GM23338 (cell line): ENCODE results near the gene INPP4B. TPM values are rescaled to one million over a fixed set of nuclear protein-coding genes. Genes with fewer than 3 reads are reported as not detected.

ENCODE experiments used
- ATAC-seq: fragments of 200-7000 bp; cut with Tn5 transposase; 3 replicates; pipeline ENCODE4 v1.9.1; 2020
- DNase-seq: peaks from one replicate; pipeline ENCODE4 v3.0.0-alpha.2; 2015; ENCODE audit warnings: low spot score
- H2AFZ ChIP-seq: fragments of 200-600 bp; sonication (generic); 2 replicates; pipeline ENCODE4 v1.8.0; 2016; ENCODE audit warnings: antibody characterized with exemption, mild to moderate bottlenecking, moderate library complexity
- H3F3A ChIP-seq: fragments of 200-600 bp; sonication (generic); replicated peaks from 2 replicates; pipeline ENCODE4 v1.8.0; 2017; ENCODE audit warnings: antibody characterized with exemption, mixed run types, low read depth
- H3K27ac ChIP-seq: fragments of 200-600 bp; sonication (generic); 2 replicates; pipeline ENCODE4 v1.6.1; 2016; ENCODE audit warnings: low read depth
- H3K27me3 ChIP-seq: fragments of 200-600 bp; sonication (generic); 2 replicates; pipeline ENCODE4 v1.8.0; 2016; ENCODE audit warnings: mild to moderate bottlenecking, mixed run types, moderate library complexity; ENCODE audit not compliant: insufficient read depth
- H3K36me3 ChIP-seq: fragments of 200-600 bp; sonication (generic); 2 replicates; pipeline ENCODE4 v1.8.0; 2016; ENCODE audit warnings: mild to moderate bottlenecking; ENCODE audit not compliant: insufficient read depth
- H3K4me1 ChIP-seq: fragments of 200-600 bp; sonication (generic); 2 replicates; pipeline ENCODE4 v1.8.0; 2016; ENCODE audit warnings: mild to moderate bottlenecking, moderate library complexity; ENCODE audit not compliant: insufficient read depth
- H3K4me2 ChIP-seq: fragments of 200-600 bp; sonication (generic); 2 replicates; pipeline ENCODE4 v1.7.1; 2017; ENCODE audit warnings: mixed run types
- H3K4me3 ChIP-seq: fragments of 200-600 bp; sonication (generic); 2 replicates; pipeline ENCODE4 v1.6.1; 2016; ENCODE audit warnings: mixed run types
- H3K79me2 ChIP-seq: fragments of 200-600 bp; sonication (generic); replicated peaks from 2 replicates; pipeline ENCODE4 v1.8.0; 2017; ENCODE audit warnings: mild to moderate bottlenecking; ENCODE audit not compliant: insufficient read depth
- H3K9me2 ChIP-seq: fragments of 200-600 bp; sonication (generic); 2 replicates; pipeline ENCODE4 v1.8.0; 2017; ENCODE audit not compliant: insufficient read depth
- H4K20me1 ChIP-seq: fragments of 200-600 bp; sonication (generic); replicated peaks from 2 replicates; pipeline ENCODE4 v1.8.0; 2017; ENCODE audit warnings: mild to moderate bottlenecking; ENCODE audit not compliant: insufficient read depth
- H3K27ac Mint-ChIP-seq: 2 replicates; pipeline ENCODE4 v1.8.0; 2020; ENCODE audit warnings: inconsistent platforms, mild to moderate bottlenecking, moderate library complexity, mixed read lengths
- H3K27me3 Mint-ChIP-seq: 3 replicates; pipeline ENCODE4 v1.8.0; 2022; ENCODE audit warnings: low read depth, mild to moderate bottlenecking, moderate library complexity, mixed read lengths, inconsistent platforms; ENCODE audit not compliant: insufficient read depth, poor library complexity
- H3K36me3 Mint-ChIP-seq: 3 replicates; pipeline ENCODE4 v1.8.0; 2021; ENCODE audit warnings: low read depth, mild to moderate bottlenecking, inconsistent platforms, moderate library complexity, mixed read lengths
- H3K4me1 Mint-ChIP-seq: 3 replicates; pipeline ENCODE4 v1.8.0; 2020; ENCODE audit warnings: mild to moderate bottlenecking, inconsistent platforms, mixed read lengths
- H3K4me3 Mint-ChIP-seq: 3 replicates; pipeline ENCODE4 v1.8.0; 2021; ENCODE audit warnings: moderate library complexity, mild to moderate bottlenecking, inconsistent platforms, mixed read lengths
- H3K9me3 Mint-ChIP-seq: 3 replicates; pipeline ENCODE4 v1.8.0; 2020; ENCODE audit warnings: moderate library complexity, mild to moderate bottlenecking, inconsistent platforms, mixed read lengths
- CREB1 ChIP-seq: fragments of 250-450 bp; sonication (Bioruptor Pico); IDR thresholded peaks from 2 replicates; pipeline ENCODE4 v1.5.0; 2020; ENCODE audit warnings: low read depth, mild to moderate bottlenecking, moderate library complexity
- EZH2 ChIP-seq: fragments of 200-600 bp; sonication (generic); IDR thresholded peaks from one replicate; pipeline ENCODE4 v1.8.0; 2017; ENCODE audit warnings: antibody characterized with exemption, mild to moderate bottlenecking, low read depth; ENCODE audit not compliant: unreplicated experiment
- EZH2phosphoT487 ChIP-seq: fragments of 200-600 bp; sonication (generic); IDR thresholded peaks from one replicate; pipeline ENCODE4 v1.8.1; 2018; ENCODE audit warnings: antibody characterized with exemption; ENCODE audit not compliant: unreplicated experiment
- JUNB ChIP-seq: IDR thresholded peaks from one replicate; pipeline ENCODE4 v1.6.1; 2016; ENCODE audit warnings: antibody characterized with exemption; ENCODE audit not compliant: unreplicated experiment
- NANOG ChIP-seq: IDR thresholded peaks from 2 replicates; pipeline ENCODE4 v1.6.1; 2016; ENCODE audit warnings: antibody characterized with exemption, borderline replicate concordance
- POLR2AphosphoS5 ChIP-seq: IDR thresholded peaks from 2 replicates; pipeline ENCODE4 v1.6.1; 2016; ENCODE audit warnings: antibody characterized with exemption, low read depth
- STAT1 ChIP-seq: IDR thresholded peaks from one replicate; pipeline ENCODE4 v1.6.1; 2016; ENCODE audit warnings: antibody characterized with exemption; ENCODE audit not compliant: unreplicated experiment
- ZNF114 ChIP-seq: fragments of 250-450 bp; sonication (Bioruptor Pico); IDR thresholded peaks from 2 replicates; pipeline ENCODE4 v1.5.0; 2020; ENCODE audit warnings: mild to moderate bottlenecking, moderate library complexity
- ZNF331 ChIP-seq: fragments of 250-450 bp; sonication (Bioruptor Pico); IDR thresholded peaks from 2 replicates; pipeline ENCODE4 v1.5.0; 2020; ENCODE audit warnings: low read depth, mild to moderate bottlenecking, moderate library complexity
- polyA plus RNA-seq: library from polyadenylated mRNA; unstranded; fragments of >200 nt; fragmentation: Nextera tagmentation; extraction: Ambion mirVana; gene quantifications from 2 replicates; pipeline ENCODE4 v1.2.1, GENCODE V29; 2016
- total RNA-seq: library from RNA; depleted of rRNA; stranded (reverse); fragments of >200 nt; shearing (Covaris generic); gene quantifications from 2 replicates; pipeline ENCODE4 v1.2.3, GENCODE V29; 2014
- TF ChIP-seq, protein P1 (sequence below): IDR thresholded peaks from 2 replicates; pipeline ENCODE4 v1.6.1; 2016; ENCODE audit warnings: antibody characterized with exemption
- TF ChIP-seq, protein P2 (sequence below): IDR thresholded peaks from one replicate; pipeline ENCODE4 v1.6.1; 2018; ENCODE audit warnings: antibody characterized with exemption; ENCODE audit not compliant: unreplicated experiment
- TF ChIP-seq, protein P3 (sequence below), 2 experiments: fragments of 200-600 bp in 1 of 2; sonication (generic) in 1 of 2; conservative IDR thresholded peaks; 2 replicates each; pipeline versions ENCODE4 v1.5.1 to v1.6.1; 2016 to 2017; ENCODE audit warnings: antibody characterized with exemption in 2 of 2, low read depth in 2 of 2, mild to moderate bottlenecking in 2 of 2, moderate library complexity in 1 of 2
- TF ChIP-seq, protein P4 (sequence below): fragments of 250-450 bp; sonication (Bioruptor Pico); IDR thresholded peaks from 2 replicates; pipeline ENCODE4 v1.5.0; 2020; ENCODE audit warnings: mild to moderate bottlenecking, moderate library complexity

INPP4B gene
- total and polyA plus RNA-seq, 2 experiments from 2014 or later: 0.11 to 0.14 TPM

DNA sequence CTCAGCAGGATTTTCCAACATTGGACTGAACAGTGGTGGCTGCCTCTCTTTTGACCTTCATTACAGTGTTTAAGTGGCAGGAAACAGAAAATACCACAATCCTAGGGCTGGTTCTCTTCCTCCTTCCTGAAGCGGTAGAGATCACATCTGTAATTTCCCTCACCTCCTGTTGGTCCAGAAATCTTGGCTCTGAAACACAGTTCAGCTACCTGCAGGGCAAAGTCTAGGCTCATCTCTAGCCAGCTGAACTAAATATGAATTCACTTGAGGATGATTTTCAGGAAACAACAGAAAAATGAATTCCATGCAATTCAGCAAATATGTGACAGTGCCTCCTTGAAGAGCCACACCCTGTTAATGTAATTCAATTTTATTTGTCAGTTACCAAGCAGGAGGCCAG is 531.9 kb downstream of the INPP4B start:
- no peaks in the 10 kb centered on the region for H3F3A ChIP-seq
- H3K4me1 ChIP-seq: no peaks in the 10 kb centered on the region
- H3K9me2 ChIP-seq: peaks cover 8% of the 10 kb centered on the region
- H3K4me3 ChIP-seq: no peak overlapping the region
- TF ChIP-seq ZNF331 (CRISPR knock-in tag) (no peak), POLR2AphosphoS5 (no peak), STAT1 (no peak), EZH2 (no peak), ZNF114 (CRISPR knock-in tag) (no peak), EZH2phosphoT487 (no peak), NANOG (no peak), CREB1 (CRISPR knock-in tag) (no peak), JUNB (no peak)
- TF ChIP-seq, protein P1, sequence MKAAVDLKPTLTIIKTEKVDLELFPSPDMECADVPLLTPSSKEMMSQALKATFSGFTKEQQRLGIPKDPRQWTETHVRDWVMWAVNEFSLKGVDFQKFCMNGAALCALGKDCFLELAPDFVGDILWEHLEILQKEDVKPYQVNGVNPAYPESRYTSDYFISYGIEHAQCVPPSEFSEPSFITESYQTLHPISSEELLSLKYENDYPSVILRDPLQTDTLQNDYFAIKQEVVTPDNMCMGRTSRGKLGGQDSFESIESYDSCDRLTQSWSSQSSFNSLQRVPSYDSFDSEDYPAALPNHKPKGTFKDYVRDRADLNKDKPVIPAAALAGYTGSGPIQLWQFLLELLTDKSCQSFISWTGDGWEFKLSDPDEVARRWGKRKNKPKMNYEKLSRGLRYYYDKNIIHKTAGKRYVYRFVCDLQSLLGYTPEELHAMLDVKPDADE: no peak
- TF ChIP-seq, protein P2, sequence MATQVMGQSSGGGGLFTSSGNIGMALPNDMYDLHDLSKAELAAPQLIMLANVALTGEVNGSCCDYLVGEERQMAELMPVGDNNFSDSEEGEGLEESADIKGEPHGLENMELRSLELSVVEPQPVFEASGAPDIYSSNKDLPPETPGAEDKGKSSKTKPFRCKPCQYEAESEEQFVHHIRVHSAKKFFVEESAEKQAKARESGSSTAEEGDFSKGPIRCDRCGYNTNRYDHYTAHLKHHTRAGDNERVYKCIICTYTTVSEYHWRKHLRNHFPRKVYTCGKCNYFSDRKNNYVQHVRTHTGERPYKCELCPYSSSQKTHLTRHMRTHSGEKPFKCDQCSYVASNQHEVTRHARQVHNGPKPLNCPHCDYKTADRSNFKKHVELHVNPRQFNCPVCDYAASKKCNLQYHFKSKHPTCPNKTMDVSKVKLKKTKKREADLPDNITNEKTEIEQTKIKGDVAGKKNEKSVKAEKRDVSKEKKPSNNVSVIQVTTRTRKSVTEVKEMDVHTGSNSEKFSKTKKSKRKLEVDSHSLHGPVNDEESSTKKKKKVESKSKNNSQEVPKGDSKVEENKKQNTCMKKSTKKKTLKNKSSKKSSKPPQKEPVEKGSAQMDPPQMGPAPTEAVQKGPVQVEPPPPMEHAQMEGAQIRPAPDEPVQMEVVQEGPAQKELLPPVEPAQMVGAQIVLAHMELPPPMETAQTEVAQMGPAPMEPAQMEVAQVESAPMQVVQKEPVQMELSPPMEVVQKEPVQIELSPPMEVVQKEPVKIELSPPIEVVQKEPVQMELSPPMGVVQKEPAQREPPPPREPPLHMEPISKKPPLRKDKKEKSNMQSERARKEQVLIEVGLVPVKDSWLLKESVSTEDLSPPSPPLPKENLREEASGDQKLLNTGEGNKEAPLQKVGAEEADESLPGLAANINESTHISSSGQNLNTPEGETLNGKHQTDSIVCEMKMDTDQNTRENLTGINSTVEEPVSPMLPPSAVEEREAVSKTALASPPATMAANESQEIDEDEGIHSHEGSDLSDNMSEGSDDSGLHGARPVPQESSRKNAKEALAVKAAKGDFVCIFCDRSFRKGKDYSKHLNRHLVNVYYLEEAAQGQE: no peak
- TF ChIP-seq, protein P3, sequence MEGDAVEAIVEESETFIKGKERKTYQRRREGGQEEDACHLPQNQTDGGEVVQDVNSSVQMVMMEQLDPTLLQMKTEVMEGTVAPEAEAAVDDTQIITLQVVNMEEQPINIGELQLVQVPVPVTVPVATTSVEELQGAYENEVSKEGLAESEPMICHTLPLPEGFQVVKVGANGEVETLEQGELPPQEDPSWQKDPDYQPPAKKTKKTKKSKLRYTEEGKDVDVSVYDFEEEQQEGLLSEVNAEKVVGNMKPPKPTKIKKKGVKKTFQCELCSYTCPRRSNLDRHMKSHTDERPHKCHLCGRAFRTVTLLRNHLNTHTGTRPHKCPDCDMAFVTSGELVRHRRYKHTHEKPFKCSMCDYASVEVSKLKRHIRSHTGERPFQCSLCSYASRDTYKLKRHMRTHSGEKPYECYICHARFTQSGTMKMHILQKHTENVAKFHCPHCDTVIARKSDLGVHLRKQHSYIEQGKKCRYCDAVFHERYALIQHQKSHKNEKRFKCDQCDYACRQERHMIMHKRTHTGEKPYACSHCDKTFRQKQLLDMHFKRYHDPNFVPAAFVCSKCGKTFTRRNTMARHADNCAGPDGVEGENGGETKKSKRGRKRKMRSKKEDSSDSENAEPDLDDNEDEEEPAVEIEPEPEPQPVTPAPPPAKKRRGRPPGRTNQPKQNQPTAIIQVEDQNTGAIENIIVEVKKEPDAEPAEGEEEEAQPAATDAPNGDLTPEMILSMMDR (conservative IDR thresholded peaks at IDR 0.05; ENCODE audit: low read depth in 2 of 2): no peak
- TF ChIP-seq, protein P4, sequence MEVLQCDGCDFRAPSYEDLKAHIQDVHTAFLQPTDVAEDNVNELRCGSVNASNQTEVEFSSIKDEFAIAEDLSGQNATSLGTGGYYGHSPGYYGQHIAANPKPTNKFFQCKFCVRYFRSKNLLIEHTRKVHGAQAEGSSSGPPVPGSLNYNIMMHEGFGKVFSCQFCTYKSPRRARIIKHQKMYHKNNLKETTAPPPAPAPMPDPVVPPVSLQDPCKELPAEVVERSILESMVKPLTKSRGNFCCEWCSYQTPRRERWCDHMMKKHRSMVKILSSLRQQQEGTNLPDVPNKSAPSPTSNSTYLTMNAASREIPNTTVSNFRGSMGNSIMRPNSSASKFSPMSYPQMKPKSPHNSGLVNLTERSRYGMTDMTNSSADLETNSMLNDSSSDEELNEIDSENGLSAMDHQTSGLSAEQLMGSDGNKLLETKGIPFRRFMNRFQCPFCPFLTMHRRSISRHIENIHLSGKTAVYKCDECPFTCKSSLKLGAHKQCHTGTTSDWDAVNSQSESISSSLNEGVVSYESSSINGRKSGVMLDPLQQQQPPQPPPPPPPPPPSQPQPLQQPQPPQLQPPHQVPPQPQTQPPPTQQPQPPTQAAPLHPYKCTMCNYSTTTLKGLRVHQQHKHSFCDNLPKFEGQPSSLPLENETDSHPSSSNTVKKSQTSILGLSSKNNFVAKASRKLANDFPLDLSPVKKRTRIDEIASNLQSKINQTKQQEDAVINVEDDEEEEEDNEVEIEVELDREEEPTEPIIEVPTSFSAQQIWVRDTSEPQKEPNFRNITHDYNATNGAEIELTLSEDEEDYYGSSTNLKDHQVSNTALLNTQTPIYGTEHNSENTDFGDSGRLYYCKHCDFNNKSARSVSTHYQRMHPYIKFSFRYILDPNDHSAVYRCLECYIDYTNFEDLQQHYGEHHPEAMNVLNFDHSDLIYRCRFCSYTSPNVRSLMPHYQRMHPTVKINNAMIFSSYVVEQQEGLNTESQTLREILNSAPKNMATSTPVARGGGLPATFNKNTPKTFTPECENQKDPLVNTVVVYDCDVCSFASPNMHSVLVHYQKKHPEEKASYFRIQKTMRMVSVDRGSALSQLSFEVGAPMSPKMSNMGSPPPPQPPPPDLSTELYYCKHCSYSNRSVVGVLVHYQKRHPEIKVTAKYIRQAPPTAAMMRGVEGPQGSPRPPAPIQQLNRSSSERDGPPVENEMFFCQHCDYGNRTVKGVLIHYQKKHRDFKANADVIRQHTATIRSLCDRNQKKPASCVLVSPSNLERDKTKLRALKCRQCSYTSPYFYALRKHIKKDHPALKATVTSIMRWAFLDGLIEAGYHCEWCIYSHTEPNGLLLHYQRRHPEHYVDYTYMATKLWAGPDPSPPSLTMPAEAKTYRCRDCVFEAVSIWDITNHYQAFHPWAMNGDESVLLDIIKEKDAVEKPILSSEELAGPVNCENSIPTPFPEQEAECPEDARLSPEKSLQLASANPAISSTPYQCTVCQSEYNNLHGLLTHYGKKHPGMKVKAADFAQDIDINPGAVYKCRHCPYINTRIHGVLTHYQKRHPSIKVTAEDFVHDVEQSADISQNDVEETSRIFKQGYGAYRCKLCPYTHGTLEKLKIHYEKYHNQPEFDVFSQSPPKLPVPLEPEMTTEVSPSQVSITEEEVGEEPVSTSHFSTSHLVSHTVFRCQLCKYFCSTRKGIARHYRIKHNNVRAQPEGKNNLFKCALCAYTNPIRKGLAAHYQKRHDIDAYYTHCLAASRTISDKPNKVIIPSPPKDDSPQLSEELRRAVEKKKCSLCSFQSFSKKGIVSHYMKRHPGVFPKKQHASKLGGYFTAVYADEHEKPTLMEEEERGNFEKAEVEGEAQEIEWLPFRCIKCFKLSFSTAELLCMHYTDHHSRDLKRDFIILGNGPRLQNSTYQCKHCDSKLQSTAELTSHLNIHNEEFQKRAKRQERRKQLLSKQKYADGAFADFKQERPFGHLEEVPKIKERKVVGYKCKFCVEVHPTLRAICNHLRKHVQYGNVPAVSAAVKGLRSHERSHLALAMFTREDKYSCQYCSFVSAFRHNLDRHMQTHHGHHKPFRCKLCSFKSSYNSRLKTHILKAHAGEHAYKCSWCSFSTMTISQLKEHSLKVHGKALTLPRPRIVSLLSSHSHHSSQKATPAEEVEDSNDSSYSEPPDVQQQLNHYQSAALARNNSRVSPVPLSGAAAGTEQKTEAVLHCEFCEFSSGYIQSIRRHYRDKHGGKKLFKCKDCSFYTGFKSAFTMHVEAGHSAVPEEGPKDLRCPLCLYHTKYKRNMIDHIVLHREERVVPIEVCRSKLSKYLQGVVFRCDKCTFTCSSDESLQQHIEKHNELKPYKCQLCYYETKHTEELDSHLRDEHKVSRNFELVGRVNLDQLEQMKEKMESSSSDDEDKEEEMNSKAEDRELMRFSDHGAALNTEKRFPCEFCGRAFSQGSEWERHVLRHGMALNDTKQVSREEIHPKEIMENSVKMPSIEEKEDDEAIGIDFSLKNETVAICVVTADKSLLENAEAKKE (CRISPR knock-in tag): no peak
- no peak overlapping the region for H3K27ac Mint-ChIP-seq
- H3K36me3 Mint-ChIP-seq: no peaks in the 10 kb centered on the region
- no peak for DNase-seq
- no peaks in the 10 kb centered on the region for H3K27me3 ChIP-seq
- no peaks in the 10 kb centered on the region for H4K20me1 ChIP-seq
- no peaks in the 10 kb centered on the region for H3K9me3 Mint-ChIP-seq
- no peaks in the 10 kb centered on the region for H3K36me3 ChIP-seq
- no peaks in the 10 kb centered on the region for H3K27me3 Mint-ChIP-seq
- H3K4me3 Mint-ChIP-seq: no peak overlapping the region
- H3K79me2 ChIP-seq: no peaks in the 10 kb centered on the region
- no peak overlapping the region for H2AFZ ChIP-seq
- H3K4me1 Mint-ChIP-seq: no peaks in the 10 kb centered on the region
- no peak overlapping the region for H3K4me2 ChIP-seq
- no peak for ATAC-seq
- no peak overlapping the region for H3K27ac ChIP-seq
